HG02642 (cell line): Measurements from ENCODE around the gene ZC3H12D.
A peak's percentile ranks its signal among the peaks of the same experiment; 100 is the strongest.
"Not testable (repeated sequence)": the region's sequence is repeated elsewhere in the genome, so short reads cannot be mapped to it uniquely, and the experiment has no call there.

Experiments used
- ATAC-seq: cut with Tn5 transposase; IDR thresholded peaks from one replicate; pipeline ENCODE4 v1.9.1; 2021; ENCODE audit warnings: mild to moderate bottlenecking; ENCODE audit not compliant: unreplicated experiment, poor library complexity

The ZC3H12D gene

GRCh38 chr6:149484733-149485700 is at the start of gene ZC3H12D:
ZC3H12D (minus strand) TSS chr6:149485014; CDS start chr6:149474543, 10,471 bp downstream.
- ATAC-seq, result peak; percentile 47

- no peak for ATAC-seq
Measured at GRCh38 chr6:149529650-149530049, 44.8 kb upstream of the ZC3H12D start.

- ATAC-seq, result no peak
Measured at GRCh38 chr6:149515494-149515893, 30.7 kb upstream of the ZC3H12D start.

- no peak for ATAC-seq
Measured at GRCh38 chr6:149513915-149514314, 29.1 kb upstream of the ZC3H12D start.

- no peak for ATAC-seq
Measured at GRCh38 chr6:149510793-149511512, 26.1 kb upstream of the ZC3H12D start.

- no peak for ATAC-seq
Measured at GRCh38 chr6:149508485-149508884, 23.7 kb upstream of the ZC3H12D start.

GRCh38 chr6:149503872-149504271 is 19.1 kb upstream of the ZC3H12D start:
- ATAC-seq, result no peak

GRCh38 chr6:149503276-149503675 is 18.5 kb upstream of the ZC3H12D start:
- ATAC-seq, result no peak

GRCh38 chr6:149501768-149502167 is 17.0 kb upstream of the ZC3H12D start:
- no peak for ATAC-seq

- no peak for ATAC-seq
Measured at GRCh38 chr6:149501201-149501600, 16.4 kb upstream of the ZC3H12D start.

- no peak for ATAC-seq
Measured at GRCh38 chr6:149500096-149500495, 15.3 kb upstream of the ZC3H12D start.

GRCh38 chr6:149499066-149499465 is 14.3 kb upstream of the ZC3H12D start:
- ATAC-seq, result no peak

- no peak for ATAC-seq
Measured at GRCh38 chr6:149497365-149497764, 12.6 kb upstream of the ZC3H12D start.

- ATAC-seq, result not testable (repeated sequence)
Measured at GRCh38 chr6:149496597-149496996, 11.8 kb upstream of the ZC3H12D start.

GRCh38 chr6:149495349-149496016 is 10.7 kb upstream of the ZC3H12D start:
- not testable (repeated sequence) for ATAC-seq

GRCh38 chr6:149494810-149495209 is 10.0 kb upstream of the ZC3H12D start:
- peak; percentile 76 for ATAC-seq

GRCh38 chr6:149493761-149494320 is 9.0 kb upstream of the ZC3H12D start:
- no peak for ATAC-seq

- no peak for ATAC-seq
Measured at GRCh38 chr6:149492798-149493343, 8.1 kb upstream of the ZC3H12D start.

- no peak for ATAC-seq
Measured at GRCh38 chr6:149489967-149490366, 5.2 kb upstream of the ZC3H12D start.

- no peak for ATAC-seq
Measured at GRCh38 chr6:149488815-149489214, 4.0 kb upstream of the ZC3H12D start.
